OCI-LY3 (cell line): ENCODE data around the gene CNOT10.
"Not testable (repeated sequence)": the region's sequence is repeated elsewhere in the genome, so short reads cannot be mapped to it uniquely, and the experiment has no call there.

Source experiments
- EZH2phosphoT487 ChIP-seq: fragments of 200-600 bp; shearing (Covaris generic); IDR thresholded peaks from 2 replicates; pipeline ENCODE4 v1.6.1; 2018; ENCODE audit warnings: antibody characterized with exemption, mixed run types, low read depth
- TF ChIP-seq, protein P1 (sequence below): fragments of 200-600, 300-600 bp; sonication (generic); IDR thresholded peaks from 2 replicates; pipeline ENCODE4 v1.5.1; 2014; ENCODE audit warnings: antibody characterized with exemption, low read length, low read depth

DNA sequence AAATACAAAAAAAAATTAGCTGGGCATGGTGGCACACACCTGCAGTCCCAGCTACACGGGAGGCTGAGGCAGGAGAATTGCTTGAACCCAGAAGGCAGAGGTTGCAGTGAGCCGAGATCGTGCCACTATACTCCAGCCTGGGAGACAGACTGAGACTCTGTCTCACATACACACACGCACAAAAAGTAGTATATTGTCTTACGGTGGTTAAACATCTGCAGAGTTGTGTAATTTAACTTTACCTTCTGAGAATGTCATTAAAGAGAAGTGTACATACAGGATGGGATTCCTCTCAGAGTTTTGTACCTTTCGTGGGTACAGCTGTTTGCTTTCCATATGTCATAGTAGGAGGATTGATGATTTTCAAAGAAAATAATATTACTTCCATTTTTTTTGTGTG lies 58.5 kb downstream of the CNOT10 start:
- TF ChIP-seq, protein P1, sequence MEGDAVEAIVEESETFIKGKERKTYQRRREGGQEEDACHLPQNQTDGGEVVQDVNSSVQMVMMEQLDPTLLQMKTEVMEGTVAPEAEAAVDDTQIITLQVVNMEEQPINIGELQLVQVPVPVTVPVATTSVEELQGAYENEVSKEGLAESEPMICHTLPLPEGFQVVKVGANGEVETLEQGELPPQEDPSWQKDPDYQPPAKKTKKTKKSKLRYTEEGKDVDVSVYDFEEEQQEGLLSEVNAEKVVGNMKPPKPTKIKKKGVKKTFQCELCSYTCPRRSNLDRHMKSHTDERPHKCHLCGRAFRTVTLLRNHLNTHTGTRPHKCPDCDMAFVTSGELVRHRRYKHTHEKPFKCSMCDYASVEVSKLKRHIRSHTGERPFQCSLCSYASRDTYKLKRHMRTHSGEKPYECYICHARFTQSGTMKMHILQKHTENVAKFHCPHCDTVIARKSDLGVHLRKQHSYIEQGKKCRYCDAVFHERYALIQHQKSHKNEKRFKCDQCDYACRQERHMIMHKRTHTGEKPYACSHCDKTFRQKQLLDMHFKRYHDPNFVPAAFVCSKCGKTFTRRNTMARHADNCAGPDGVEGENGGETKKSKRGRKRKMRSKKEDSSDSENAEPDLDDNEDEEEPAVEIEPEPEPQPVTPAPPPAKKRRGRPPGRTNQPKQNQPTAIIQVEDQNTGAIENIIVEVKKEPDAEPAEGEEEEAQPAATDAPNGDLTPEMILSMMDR = not testable (repeated sequence)
- TF ChIP-seq EZH2phosphoT487 = not testable (repeated sequence)
